Measurements from ENCODE around the gene UNC13A.
A peak's percentile ranks its signal among the peaks of the same experiment; 100 is the strongest.
"Not testable (repeated sequence)": the region's sequence is repeated elsewhere in the genome, so short reads cannot be mapped to it uniquely, and the experiment has no call there.

The UNC13A gene

DNA sequence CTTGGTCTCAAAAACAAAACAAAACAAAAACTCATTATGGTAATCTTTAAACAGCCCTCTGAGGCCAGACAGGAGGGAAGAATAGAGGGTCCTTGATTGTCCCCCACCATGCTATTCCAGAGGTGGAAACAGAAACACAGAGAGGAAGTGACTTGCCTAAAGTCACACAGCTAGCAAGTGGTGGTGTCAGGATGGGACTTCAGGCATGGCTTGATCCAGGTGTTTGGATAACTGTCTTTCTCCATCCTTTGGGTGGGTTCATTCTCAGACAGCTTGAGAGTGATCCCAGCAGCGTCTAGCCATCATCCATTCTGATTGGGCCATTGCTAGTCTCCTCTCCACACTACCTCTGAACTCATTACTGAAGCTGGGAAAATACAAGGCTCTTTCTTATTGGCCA lies 120.2 kb downstream of the UNC13A start:
- DNase-seq (ENCODE audit: low read depth) = no peak

DNA sequence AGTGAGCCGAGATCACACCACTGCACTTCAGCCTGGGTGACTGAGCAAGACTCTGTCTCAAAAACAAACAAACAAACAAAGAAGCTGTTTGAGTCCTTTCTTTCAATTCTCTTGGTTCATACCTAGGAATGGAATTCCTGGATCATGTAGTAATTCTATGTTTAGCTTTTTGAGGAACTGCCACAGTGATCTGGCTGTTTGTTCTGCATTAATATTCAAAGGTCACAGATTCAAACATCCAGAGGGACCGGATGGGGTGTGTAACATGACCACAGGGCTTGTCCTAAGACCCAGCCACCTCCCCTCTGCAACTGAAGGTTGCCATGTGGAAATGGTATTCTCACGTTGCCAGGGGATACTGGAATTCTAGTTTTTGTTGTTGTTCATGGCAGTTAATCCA lies 122.5 kb downstream of the UNC13A start:
- DNase-seq (ENCODE audit: low read depth) = no peak

DNA sequence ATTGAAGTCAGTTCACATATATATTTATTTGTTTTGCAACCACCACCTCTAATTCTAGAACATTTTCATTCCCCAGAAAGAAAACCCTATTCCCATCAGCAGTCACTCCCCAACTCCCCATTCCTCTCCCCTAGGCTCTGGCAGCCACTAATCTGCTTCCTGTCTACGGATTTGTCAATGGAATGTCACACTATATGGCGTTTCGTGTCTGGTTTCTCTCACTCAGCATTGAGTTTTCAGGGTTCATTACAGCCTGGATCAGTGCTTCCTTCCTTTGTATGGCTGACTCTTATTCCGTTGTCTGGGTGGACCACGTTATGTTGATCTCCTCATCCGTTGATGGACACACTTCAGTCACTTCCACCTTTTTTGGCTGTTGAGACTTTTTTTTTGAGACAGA lies 123.4 kb downstream of the UNC13A start:
- no peak for DNase-seq (ENCODE audit: low read depth)

DNA sequence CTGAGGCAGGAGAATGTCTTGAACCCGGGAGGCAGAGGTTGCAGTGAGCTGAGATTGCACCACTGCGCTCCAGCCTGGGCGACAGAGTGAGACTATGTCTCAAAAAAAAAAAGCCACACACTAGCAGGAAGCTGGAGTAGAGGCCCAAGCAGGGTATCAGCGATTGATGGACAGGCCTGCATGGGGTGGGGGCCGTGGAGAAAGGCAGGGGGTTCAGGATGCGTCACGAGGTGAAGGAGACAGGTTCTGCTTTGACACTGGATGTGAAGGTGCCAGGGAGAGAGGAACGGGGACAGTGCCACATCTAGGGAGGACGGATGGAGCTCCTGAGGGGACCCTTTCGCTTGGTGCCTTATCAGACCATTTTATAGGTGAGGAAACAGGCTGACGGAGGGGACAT lies 125.6 kb downstream of the UNC13A start:
- DNase-seq (ENCODE audit: low read depth) = no peak

DNA sequence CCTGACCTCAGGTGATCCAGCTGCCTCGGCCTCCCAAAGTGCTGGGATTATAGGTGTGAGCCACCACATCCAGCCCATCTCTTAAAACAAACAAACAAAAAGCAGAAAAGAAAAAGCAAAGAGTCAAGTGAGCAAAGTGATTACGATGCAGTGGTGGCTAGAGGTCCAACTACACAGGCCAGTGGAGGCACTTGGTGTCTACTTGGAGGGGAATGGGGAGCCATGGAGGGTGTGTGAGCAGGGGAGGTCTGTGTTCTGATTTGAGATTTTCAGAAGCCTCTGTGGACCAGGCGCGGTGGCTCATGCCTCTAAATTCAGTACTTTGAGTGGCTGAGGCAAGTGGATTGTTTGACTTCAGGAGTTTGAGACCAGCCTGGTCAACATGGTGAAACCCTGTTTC lies 126.1 kb downstream of the UNC13A start:
- no peak for DNase-seq (ENCODE audit: low read depth)

DNA sequence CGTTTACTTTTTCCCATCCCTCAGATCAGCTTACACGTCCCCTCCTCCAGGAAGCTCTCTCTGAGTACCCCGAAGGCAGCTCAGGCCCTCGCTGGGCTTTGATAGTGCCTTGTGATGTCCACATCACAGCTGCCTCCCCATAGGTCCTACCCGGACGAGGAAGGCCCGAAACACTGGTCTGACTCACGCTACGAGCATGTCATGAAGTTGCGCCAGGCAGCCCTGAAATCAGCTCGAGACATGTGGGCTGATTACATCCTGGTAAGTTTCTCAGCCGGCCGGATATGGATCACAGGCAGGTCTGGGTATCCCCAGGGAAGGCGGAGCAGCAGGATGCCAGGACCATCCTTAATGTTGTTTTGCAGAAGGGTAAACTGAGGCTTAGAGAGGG lies 128.0 kb downstream of the UNC13A start:
- no peak for DNase-seq (ENCODE audit: low read depth)

DNA sequence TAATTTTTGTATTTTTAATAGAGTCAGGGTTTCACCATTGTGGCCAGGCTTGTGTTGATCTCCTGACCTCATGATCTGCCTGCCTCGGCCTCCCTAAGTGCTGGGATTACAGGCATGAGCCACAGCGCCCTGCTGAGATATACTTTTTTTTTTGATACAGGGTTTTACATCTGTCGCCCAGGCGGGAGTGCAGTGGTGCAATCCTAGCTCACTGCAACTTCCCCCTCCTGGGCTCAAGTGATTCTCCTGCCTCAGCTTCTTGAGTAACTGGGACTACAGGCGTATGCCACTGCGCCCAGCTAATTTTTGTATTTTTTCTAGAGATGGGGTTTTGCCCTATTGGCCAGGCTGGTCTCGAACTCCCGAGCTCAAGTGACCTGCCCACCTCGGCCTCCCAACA lies 130.7 kb downstream of the UNC13A start:
- no peak for DNase-seq (ENCODE audit: low read depth)

DNA sequence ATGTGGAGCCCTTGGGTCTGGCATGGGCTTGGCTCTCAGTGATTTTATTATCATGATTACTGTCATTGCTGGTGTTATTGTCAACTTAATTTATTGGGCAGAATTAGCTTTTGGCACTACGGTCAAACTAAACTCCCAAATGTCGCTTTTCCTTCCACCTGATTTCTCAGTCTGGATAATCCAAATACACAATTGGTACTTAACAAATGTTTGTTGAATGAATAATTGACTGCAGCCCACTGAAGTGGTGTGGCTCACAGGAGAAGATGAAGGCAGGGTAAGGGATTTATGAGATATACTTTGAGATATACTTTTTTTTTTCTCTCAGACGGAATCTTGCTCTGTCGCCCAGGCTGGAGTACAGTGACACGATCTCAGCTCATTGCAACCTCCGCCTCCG lies 131.2 kb downstream of the UNC13A start:
- DNase-seq (ENCODE audit: low read depth) = no peak

DNA sequence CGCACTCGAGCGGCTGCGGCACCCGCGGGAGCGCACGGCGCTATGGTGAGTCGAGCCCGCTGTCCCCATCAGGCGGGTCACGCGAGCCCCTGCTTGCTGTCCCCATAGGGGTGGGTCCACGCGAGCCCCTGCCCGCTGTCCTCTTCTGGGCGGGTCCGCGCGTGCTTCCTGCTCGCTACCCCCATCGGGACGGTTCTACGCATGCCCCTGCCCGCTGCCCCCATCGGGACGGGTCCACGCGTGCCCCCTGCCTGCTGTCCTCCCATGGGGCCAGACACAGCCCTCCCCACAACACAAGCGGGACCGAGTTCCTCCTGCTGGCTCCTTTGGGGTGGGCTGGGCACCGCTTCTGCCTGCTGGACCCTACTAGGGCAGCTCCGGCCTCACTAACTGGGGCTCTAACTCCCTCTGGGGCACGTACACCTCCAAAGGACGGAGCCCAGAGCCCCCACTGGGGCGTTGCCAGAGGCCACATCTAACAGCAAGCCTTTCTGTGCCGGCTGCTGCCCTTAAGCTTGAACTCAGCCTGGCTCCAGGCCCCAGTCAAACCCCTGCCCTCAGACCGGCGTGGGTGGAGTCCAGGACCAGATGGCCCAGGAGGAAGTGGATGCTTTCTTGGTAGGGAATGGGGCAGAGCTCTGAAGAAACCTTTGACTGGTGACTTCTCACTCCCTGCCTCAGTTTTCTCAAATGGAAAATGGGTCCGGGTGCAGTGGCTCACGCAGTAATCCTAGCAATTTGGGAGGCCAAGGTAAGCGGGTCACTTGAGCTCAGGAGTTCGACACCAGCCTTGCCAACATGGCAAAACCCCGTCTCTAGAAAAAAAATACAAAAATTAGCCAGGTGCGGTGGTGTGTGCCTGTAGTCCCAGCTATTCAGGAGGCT lies 132.0 kb downstream of the UNC13A start:
- DNase-seq (ENCODE audit: low read depth) = peak; percentile 12

DNA sequence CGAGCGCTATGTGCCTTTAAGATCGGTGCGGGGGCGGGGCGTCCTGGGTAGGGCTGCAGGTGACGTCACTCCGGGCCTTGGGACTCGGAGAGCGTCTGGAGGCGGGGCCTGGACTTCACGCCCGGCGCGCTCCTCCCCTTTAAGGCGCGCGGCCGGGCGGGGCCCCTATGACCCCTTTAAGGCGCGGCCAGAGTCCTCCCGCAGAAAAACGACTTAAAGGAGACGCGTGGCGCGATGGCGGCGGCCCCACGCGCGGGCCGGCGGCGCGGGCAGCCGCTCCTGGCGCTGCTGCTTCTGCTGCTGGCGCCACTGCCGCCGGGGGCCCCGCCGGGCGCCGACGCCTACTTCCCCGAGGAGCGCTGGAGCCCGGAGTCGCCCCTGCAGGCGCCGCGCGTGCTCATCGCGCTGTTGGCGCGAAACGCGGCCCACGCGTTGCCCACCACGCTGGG lies 132.7 kb downstream of the UNC13A start, which contains the start of gene COLGALT1:
Gene COLGALT1 (plus strand): TSS at position 170 of the 449 bp plus-strand sequence. CDS start 65 bp downstream, at position 235.
- DNase-seq (ENCODE audit: low read depth) = peak; percentile 98

DNA sequence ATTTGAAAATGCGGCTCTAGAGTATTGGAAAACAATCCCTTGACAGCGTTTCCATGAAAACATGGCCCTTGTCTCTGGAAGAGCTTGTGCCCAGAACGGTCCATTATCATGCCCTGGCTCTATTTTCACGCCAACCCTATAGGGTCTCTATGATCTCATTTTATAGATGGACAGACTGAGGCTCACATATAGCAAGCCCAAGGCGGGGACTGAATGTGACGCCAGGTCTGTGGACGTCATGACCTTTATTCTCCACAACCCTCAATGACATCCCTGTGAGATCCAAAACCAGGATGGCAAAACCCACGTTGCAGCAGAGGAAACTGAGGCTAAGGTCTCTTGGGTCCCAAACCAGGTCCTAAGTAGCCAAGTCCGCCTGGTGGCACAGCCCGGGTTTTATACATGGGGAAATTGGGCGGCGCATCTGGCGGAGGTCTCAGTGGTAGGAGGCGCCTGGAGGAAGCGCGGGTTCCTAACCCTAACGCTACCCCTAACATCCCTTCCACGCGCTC lies 133.1 kb downstream of the UNC13A start:
- no peak for DNase-seq (ENCODE audit: low read depth)

DNA sequence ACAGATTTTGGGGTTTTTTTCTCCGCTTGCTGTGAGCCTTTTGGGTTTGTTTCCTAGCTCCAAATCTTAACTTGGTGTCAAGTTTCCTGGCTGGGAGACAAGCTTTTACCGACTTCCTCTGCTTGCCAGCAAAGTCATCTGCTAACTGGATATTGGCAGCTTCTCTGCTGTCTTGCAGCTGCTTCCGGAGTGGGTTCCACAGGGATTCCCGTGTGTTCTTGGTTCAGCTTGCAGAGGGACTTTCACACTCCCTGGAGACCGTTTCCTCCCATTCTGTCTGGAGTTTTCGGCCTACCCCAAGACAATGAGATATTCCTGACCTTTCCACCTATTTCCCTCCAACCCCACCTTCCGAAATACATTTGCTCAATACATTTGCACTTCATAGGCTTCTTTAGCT lies 134.9 kb downstream of the UNC13A start:
- no peak for DNase-seq (ENCODE audit: low read depth)

DNA sequence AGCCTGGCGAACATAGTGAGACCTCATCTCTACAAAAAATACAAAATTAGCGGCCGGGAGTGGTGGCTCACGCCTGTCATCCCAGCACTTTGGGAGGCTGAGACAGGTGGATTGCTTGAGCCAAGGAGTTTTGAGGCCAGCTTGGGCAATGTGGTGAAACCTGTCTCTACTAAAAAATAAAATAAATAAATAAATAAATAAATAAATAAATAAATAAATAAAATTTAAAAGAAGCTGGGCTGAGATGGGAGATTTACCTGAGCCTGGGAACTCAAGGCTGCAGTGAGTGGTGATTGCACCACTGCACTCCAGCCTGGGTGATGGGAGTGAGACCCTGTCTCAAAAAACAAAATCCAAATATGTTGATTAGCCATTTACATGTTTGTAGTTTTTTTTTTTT lies 135.4 kb downstream of the UNC13A start:
- DNase-seq (ENCODE audit: low read depth) = not testable (repeated sequence)

All from activated T-helper 9 cell treated with anti-CD3 and anti-CD28 coated beads, Interleukin-2, amount 50 U/mL, for 16 hours (primary cell).